Activated CD4-positive, alpha-beta T cell treated with anti-CD3 and anti-CD28 coated beads for 1 hour (primary cell): ENCODE results near the gene ZNF800.
A peak's percentile ranks its signal among the peaks of the same experiment; 100 is the strongest.

Experiments
- DNase-seq: peaks from one replicate; pipeline ENCODE4 v3.0.0-alpha.2; 2020

ZNF800 gene

DNA sequence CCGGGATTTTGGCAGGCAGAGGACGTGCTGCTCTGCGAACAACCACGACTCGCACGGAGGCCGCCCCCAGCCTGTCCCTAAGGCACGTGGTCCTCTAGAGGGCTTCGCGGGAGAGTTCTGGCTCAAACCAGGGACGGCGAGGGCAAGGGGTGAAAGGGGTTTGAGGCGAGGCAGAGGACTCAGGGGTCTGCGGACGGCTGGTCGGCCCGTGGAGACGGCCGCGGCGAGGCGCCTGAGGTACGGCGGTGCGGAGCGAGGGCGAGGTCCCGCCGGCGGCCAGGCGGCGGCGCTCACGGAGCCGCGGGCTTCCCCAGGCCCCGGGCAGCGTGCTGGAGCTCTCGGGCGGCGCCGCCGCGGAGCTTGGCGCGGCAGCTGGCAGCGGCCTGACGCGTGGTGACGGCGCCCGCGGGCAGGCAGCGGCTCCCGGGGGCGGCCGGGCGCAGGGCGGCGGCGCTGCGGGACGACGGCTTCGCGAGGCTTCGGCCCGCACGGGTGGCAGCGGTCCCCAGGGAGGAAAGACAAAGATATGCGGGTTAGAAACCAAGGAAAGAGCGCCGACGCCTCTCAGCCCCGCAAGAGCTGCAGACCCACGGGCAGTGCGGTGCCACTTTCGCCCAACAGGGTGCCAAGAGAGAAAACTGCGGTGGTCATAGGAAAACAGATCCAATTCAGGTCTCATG, 44.8 kb downstream of the ZNF800 start:
- DNase-seq: peak; percentile 57

- DNase-seq: no peak
Observed at GRCh38 chr7:127346575-127347256, 45.8 kb downstream of the ZNF800 start.

- DNase-seq: no peak
Observed at GRCh38 chr7:127342596-127342995, 49.9 kb downstream of the ZNF800 start.

DNA sequence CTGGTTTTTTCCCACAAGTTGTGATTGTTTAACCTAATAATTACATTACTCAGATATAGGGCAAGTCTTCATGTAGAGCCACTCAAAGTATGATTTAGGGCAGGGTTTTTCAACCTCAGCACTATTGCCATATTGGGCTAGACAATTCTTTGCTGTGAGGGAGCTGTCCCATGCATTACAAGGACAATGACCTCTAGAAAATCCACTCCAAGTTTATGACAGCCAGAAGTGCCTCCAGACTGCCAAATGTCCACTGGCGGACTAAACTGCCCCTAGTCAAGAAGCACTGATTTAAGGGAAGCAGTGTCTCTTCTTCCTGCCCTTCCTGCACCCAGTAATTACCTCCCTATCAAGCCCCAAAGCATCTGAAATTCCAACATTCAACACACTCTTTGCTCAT, 54.4 kb downstream of the ZNF800 start:
- no peak for DNase-seq

GRCh38 chr7:127337581-127337980, 54.9 kb downstream of the ZNF800 start:
- DNase-seq: no peak

GRCh38 chr7:127336458-127336857, 56.0 kb downstream of the ZNF800 start:
- no peak for DNase-seq

DNA sequence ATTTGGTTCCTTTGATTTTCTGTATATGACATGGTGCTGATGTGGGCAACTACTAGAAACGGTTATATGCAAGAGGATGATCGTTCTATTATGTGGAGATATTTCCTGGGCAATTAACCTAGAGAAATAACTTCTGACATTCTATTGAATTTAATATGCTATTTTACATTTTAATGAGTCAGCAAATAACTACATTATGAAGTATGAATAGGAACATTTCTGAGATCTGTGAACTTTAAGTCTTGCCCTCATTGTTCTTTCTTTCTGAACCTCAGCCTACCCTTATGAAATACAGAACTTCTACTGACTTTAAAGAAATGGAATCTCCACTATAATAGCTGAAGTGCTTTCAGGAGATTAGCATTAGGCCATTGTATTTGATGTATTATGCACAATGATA, 59.6 kb downstream of the ZNF800 start:
- no peak for DNase-seq

GRCh38 chr7:127330070-127330469, 62.4 kb downstream of the ZNF800 start:
- no peak for DNase-seq

DNA sequence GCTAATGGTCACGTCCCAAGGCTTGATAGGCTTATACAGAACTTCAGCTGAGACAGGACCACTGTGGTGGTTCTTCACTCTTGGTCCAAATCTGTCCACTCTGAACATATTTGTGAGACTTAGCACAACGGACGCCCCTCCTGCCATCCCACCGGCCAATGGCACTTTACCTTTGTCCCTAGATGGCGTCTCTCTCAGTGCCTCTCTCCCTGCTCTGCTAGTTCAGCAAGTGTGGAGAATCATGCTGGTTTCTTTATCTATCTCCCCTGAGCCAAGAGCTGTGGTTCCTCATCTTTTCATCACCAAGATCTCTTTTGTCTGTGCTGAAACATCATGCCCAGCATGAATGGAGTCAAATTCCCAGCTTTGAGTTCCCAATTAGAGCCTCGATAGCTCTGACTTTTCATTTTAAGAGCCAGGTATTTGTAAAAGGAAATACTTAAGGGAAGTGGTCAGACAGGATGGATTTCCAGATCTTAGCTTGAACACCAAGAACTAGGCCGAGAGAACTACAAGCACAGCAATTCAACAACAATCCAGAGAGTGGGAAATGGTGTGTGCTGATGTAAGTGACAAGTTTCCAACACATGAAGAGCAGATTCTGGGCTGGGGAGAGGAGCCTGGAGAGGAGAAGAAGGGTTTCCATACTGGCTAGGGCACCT, 69.5 kb downstream of the ZNF800 start:
- DNase-seq: no peak

- DNase-seq: no peak
Observed at GRCh38 chr7:127322351-127322750, 70.2 kb downstream of the ZNF800 start.

GRCh38 chr7:127320974-127321373, 71.5 kb downstream of the ZNF800 start:
- no peak for DNase-seq
